Measurements from ENCODE around the gene FYB1.

FYB1 gene

DNA sequence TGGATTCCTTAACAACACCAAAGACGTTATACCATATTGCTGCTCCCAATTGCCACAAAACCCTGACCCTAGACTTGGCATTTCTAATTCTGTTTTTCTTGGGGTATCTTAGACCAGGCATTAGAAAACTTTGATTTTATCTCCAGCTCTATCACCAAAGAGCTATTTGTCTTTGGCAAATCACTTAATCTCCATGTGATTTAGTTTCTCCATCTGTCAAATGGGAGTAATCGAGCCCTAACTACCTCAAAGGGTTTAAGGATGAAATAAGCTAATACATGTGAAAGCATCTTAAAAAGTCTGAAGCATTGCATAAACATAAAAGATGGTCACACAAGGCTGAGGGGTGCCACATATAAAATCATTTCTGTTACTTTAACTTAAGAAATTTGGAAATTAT is 60.6 kb downstream of the FYB1 start:
- DNase-seq (ENCODE audit: low spot score) = no peak

DNA sequence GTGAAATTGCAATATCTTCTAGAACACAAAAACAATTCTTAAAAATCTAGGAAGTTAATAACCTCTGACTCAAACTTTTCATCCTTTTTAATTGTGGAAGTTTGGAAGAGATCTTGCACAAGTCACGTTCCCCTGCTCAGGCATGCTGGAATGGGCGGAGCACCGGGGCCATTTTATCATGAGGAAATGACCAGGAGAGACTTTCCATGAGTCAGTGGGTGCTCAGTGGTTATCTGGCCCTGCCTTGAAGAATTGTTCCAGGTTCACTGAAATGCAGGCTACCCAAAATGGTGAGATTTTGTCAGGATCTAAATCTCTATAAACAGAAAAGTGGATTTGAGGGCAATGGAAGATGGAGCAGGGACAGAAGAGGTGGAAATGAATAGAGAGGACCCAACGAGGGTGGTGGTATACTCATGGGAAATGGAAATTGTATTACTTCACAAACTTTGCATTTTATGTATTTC is 61.2 kb downstream of the FYB1 start:
- DNase-seq (ENCODE audit: low spot score) = no peak

DNA sequence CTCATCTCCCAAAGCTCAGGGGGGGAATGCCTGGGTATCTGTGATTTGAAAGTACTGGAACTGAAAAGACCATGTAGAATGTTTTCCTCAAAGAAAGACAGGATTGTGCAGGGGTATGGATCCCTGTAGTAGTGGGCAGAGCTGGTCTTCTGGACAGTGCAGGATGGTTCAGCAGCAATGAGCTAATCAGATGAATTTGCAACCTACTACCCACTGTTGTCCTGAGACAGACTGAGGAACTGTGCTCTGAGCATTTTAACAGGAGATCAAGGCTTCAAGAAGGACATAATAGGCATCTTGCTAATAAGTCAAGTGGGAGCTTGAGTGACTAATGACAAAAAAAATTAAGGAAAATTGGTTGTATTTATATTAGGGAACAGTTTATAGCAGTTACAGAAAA is 61.7 kb downstream of the FYB1 start:
- DNase-seq (ENCODE audit: low spot score) = no peak

DNA sequence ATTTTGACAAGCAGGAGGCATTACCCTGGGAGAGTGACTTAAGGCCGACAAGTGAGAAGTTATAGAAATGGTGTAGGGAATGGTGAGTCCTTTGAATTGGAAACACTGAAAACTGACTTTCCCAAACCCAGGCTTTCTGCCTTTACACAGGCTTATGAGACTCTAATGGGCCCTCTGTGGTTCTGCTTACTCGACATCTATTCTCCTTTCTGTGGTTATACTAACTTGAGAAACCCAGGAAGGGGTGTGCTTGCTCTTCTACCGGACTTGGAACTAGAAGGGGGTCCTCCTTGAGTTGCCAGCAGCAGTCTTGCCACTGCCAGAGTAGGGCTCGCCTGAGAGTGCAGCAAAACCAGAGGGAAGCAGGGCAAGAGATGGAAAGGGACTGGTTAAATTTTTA is 63.3 kb downstream of the FYB1 start:
- no peak for DNase-seq (ENCODE audit: low spot score)

DNA sequence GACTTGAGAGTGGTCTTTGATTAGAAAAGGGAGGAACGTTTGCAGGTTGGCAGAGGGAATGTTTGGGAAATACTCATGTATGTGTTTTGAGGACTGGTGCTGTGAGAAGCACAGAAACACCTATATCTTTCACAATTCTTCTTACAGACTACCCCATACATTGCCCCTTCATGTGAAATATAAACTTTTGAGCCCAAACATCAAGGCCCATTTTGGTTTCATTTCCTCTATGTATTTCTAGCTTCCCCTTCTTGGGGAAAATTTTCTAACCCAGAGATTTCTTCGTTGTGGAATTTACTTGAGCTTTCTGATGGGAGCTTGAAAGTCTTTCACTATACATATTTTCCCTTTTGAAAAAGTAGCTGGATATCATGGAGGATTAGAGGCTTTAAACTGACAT is 67.6 kb downstream of the FYB1 start:
- no peak for DNase-seq (ENCODE audit: low spot score)

DNA sequence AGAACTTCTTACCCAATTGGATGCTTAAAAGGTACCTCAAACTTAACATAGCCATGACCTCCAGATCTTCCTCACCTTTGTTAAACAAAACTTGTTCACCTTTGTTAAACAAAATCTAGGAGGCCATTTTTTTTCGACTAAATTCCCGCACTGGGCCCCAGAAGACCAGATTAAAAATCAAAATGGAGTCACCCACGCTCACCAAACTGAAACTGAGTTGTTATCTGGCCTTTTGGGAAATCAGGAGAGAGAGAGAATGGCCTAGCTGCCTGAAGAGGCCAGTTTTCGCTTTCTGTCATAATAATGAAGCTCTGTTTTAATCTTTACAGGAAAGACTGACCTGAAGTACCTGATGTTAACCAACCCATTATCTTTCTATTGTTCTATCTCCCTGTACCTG is 69.4 kb downstream of the FYB1 start:
- no peak for DNase-seq (ENCODE audit: low spot score)

DNA sequence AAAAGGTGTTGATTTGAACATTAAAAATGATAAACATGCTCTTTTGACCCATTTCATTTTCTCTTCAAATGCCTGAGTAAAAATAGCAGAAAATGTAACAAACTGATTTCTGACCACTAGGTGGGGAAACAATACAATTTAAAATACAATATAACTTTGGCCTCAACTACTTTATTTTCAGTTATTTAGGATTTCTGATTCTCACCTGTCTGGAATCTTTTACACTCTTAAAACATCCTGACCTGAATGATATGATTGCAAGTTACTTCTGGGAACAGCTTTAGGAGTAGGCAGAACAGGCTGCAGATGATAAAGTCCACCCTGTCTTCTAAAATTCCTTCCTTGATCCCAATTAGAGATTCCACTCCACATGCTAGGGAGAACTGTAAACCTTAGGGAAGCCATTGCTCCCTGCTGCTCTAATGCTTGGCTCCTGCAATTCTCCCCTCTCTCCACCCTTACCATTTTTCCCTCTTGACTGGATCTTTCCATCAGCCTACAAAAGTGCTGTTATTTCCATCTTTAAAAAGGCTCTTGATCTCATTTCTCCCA is 70.3 kb downstream of the FYB1 start:
- no peak for DNase-seq (ENCODE audit: low spot score)

DNA sequence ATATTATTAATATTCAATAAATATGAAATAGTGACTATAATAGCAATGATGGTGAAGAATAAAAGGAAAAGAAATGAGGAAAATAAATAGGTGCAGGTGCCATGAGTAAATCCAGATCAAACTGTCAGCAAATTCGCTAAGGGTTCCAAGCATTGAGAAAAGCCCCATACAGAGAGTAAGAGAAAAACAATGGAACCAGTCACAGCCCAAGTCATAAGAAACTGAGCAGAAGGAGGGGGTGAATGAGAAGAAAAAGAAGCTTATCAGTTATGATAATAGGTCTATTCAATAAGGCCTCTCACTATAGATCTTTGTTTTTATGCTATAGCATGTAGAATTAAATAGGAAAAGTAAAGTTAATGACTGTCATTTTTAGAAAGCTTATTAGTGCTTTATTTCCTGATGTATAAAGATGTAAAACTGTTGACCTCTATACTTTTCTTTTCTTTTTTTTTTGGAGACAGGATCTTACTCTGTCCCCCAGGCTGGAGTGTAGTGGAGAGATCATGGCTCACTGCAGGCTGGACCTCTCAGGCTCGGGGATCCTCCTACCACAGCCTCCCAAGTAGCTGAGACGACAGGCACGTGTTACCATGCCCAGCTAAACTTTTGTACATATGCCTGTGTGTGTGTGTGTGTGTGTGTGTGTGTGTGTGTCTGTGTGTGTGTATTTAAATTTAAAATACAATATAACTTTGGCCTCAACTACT is 72.4 kb downstream of the FYB1 start:
- no peak for DNase-seq (ENCODE audit: low spot score)

DNA sequence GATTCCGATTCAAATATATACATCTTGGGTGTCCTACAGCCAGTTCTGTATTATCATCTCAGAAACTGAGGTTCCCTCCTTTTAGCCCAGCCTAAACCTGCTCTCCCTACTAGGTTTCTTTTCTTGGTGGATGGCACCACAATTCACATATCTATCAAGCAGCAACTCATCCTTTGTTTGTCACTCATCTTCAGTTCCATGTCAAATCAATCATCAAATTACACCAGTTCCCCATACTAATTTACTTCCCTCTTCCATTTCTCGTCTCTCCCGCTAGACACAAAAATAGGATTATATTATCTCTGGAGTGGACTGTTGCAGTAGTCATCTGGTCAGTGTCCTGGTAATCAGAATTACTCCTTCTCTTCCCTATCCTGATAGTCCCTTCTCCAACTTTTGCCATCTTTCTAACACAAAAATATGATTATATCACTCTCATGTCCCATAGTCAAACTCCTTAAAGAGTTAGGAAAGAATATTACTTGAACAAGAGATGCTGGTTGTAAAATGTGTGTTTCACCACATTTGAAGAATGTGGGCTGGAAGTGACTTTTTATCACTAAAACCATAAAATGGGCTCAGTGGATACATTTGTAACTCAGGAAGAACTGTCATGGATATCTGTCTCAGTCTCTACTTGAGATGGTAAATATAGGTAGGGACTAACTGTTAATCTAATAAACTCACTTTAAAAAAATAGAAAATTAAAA is 76.1 kb downstream of the FYB1 start:
- DNase-seq (ENCODE audit: low spot score) = no peak

DNA sequence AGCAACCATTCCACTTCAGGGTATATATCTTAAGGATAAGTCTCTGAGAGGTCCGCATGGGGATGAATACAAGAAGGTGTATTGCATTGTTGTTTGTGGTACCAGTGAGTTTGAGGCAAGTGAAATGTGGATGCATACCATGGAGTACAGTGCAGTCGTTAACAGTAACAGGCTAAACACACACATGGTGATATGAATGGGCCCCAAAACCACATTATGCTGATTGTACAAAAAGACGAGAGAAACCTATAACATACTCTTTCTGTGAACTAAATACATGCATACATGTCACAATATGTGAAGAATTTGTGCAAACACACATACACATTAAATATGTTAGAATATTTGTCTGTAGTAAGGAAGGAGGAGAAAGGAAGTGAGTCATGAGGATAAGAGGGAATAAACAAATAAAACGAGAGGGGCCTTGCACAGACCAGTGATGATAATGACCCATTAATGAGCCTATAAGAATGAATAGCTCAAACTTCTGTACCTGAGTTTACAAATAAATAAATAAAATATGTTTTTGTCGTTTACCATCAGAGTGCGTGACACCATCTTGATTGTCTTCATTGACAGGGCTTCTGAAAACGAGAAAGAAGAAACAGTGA is 78.7 kb downstream of the FYB1 start:
- no peak for DNase-seq (ENCODE audit: low spot score)

DNA sequence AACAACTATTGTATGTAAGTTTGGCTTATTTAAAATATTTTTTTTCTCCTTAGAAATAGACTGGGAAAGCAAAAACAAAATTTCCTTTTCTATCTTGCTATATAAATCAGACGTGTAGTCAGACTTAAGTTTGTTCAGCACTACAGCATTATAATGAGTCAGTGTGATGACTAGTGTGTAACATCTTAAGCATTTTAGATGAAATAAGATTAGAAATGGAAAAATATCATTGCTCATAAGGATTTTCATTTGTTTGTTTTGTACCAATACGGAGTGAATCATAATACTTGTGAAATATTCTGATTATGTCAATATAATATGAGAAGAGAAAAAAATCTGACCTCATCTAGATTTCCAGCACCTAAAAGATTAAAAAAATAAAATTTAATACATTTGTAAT is 80.5 kb downstream of the FYB1 start:
- DNase-seq (ENCODE audit: low spot score) = no peak

DNA sequence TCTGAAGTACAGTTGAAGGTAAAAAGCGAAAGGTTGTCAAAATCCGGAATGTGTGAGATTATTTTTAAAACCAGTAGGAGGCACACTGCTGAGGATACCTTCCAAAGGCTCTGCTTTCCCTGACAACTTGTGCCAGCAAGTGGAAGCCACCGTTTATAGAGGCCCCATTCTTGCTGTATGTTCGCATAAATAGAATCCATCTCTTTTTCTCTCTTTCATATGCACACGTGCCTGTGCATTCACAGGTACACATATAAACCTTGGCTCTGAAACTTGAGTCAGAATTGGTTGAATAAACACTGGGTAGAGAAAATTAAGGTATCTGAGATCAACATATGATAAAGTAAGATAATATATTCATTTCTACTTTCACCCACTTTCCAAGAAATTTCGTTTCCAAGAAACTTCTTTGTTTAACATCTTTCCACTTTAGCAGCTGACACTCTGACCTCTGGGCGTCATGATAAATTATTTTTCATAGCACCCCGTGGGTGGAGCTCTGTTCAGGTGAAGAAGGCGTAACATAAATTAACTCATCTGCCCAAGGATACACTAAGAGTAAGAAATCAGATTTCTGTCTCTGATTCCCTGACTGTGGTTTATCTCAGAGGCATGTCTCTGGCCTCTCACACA is 81.4 kb downstream of the FYB1 start:
- DNase-seq (ENCODE audit: low spot score) = no peak

DNA sequence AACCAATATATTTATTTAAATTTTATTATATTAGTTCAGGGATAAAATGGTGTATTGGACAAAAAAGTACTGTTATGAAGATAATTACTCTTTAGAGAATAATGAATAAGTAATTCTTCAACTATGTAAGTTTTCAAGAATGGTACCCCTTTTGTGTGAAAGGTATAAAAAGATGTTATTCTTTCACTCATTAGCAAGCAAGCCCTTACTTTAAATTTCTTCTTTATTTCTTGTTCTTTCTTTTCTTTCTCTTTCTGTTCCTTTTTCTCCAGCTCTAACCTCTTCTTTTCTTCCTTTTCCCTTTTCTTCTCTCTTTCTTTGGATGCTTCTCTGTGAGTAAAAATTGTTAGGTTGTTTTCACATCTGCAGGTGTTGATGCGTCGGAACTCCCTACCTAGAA is 82.0 kb downstream of the FYB1 start:
- no peak for DNase-seq (ENCODE audit: low spot score)

DNA sequence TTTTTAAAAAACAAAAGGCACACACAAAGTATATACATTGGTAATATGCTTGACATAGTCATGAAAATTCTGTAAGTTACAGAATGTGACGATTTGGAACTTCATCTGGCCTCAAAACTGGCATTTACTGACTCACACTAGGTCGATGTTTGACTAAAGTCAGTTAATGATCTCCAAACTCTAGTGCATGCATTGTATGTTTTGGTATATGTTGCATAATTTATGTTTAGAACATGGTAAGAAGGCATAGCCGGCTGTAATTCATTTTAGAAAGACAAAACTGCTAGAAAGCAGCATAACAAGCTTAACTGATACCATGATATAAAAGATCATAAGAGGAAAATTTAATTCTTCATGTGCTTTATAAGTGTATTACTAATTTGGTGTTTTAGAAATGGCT is 86.6 kb downstream of the FYB1 start:
- no peak for DNase-seq (ENCODE audit: low spot score)

DNA sequence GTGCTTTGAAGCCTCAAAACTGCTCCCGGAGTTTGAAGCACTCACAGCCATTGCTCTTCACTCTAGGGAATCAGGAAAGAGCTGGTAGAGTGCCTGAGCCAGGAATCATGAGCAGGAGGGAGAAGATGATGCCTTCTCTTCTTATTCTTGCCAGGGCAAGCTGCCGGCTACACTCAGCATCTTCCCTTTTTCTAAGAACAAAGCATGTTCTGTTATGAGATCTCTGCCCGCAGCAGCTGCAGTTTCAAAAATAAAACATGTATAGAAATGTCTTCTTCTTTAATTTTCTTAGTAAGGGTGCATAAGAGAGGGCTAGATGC is 87.3 kb downstream of the FYB1 start:
- DNase-seq (ENCODE audit: low spot score) = no peak

DNA sequence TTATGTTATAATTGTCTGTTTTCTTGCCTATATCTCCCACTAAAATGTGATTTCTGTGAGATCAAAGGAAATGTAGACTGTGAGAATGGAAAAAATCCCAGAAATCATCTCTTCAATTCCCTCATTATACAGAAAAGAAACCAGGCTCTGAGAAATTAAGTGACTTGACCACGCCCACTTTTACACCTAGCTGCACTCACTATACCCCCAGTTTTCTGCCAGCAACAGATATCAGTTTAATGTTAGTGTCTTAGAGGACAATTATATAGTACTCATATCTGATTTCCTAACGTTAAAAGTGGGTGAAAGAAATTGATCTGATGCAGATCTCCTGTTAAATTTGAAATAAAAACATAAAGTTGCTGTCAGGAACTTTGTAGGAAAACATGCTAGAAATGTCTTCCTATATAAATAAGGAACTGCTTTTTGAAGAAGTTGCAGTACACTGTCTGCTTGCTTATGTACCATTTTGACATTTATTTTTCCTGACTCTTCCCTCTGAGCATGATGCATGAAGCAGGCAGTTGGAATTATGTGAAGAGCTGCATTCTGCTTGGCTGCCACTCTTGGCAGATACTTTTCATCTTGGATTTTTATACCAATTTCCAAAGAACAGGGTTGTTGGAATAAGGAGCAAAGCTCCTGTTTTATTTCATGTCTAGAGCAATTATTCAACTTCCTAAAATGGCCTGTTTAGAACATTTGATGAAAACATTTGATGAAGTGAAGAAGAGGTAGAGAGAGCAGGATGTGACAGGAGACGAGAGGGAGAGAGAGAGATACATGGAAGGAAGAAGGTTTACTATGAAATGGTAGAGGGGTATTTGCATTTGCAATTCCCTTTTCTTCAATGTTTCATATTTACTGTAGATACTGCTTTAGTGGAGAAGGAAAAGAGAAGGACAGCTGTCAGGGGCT is 87.9 kb downstream of the FYB1 start:
- no peak for DNase-seq (ENCODE audit: low spot score)

DNA sequence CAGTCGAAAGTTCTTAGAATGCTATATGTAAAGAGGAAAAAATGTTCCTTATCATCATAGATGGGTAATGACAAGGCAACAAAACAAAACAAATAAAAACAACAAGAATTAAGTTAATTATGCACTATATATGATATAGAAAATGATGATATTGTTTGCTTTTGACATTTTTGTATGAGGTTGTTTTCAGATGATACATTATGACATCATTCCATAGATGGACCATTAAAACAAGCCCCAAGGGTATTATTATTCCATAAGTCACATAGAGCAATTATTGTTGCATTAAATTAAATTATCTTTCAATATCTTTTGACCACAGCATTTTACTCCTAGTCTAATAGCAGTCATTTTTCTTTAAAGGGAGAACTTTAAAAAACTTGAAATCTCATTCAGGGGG is 88.6 kb downstream of the FYB1 start:
- DNase-seq (ENCODE audit: low spot score) = no peak

DNA sequence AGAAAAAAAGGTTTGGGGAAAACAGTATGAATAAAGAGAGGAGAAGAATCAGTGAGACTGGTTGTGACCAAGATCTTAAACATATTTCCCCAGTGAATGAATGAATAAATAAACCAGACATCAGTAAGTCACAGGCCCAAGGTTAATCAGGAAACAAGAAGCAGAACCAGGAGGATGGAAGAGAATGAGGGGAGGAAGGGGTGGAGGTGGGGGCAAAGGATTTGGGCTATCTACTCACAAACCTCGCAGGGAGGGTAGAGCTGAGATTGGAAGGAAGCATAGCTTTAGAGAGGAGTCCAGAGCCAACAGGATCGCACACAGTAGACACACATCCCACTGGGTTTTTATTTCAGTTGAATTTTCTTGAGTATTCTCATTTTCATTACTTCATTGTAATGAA is 97.4 kb downstream of the FYB1 start:
- no peak for DNase-seq (ENCODE audit: low spot score)

DNA sequence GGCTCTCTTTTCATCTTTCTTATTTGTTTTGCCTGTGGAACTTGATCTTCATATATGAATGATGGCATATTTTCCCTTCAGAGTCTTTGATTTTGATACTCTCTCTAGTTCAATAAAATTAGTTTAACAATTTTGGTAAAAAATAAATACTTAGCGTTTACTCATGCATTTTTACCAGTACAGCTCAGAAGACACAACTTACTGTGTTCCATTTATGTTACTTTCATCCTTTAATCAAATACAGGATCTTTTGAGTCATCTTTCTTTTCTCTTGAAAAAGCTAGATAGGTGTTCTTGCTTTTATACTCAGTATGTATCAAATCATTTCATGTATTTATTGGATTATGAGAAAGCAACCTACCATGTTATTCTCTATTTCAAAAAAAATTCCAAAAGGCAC is 98.0 kb downstream of the FYB1 start:
- DNase-seq (ENCODE audit: low spot score) = no peak

DNA sequence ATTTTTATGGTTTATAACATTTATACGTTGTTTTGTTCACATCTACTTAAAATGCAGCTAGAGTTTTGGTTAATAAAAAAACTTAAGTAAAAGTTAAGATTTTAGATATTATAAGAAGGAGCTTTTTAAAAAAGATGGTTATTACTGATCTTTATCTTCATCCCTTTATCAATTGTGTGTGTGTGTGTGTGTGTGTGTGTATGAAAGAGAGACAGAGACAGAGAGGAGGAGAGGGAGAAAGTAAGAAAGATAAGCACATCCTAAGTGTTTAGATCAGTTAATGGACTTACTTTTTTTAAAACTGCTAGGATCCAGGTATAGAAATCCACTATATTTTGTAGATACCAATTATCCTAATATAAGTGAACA is 99.3 kb downstream of the FYB1 start:
- no peak for DNase-seq (ENCODE audit: low spot score)

DNA sequence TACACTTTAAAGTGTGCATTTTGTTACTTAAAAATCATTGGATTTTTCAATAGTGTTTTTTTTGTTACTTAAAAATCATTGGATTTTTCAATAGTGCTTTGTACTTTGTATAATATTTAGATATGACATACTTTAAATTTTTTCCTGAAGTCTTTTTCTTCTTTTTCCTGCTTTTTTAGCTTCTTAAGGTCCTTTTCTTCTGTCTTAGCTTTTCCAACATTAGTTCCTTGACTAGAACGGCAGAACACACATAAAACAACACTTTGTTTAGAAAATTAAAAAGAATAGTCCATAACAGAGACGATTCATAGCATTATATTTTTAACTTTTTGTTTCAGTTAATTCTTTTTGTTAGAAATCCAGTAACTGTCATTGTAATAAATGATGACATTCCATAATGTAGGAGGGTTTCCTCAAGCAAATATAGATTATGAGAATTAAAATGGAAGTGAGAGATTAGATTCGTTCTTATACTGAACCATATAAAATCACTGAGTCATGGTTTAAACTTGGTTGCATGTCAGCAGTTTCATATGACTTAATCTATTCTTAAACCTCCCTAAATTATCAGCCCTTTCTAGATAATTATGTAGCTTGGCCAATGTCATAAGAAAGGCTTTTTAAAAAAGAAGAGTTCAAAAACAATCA is 99.8 kb downstream of the FYB1 start:
- DNase-seq (ENCODE audit: low spot score) = no peak

All from germinal center (tissue), 1 donor.